ENCODE data around the gene SEC14L6. TPM values are rescaled to one million over a fixed set of nuclear protein-coding genes. Genes with fewer than 3 reads are reported as not detected.

SEC14L6 gene
- total RNA-seq, 1 donor from 2014 or later, result 1.4 TPM

DNA sequence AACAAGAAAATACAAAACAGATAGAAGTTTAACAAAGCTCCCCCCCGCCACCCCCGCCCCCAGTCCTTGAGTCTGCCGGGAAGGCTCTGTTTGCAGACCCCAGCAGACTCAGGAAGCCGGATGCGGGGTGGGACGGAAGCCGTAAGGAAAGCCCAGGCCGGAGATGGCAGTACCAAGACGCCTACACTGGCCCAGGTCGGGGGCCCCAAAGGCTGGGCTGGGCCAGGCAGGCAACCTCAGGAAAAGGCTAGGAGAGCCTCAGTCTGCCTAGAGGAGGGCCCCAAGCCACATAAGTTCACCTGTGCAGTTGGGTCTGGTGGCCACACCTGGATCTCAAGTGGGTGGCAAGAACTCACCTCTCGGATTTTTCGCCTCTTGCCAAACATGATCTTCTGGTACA lies 31.9 kb upstream of the SEC14L6 start:
- H3K4me3 Mint-ChIP-seq (ENCODE audit: unreplicated experiment), result peak overlapping the region; percentile 37
- H3K9me3 Mint-ChIP-seq (ENCODE audit: unreplicated experiment), result no peaks in the 10 kb centered on the region
- H3K27ac Mint-ChIP-seq (ENCODE audit: unreplicated experiment), result no peak overlapping the region
- peaks cover 14% of the 10 kb centered on the region for H3K4me1 Mint-ChIP-seq (ENCODE audit: unreplicated experiment)
- no peak for DNase-seq (ENCODE audit: low spot score)
- H3K27me3 Mint-ChIP-seq (ENCODE audit: unreplicated experiment), result peaks cover 8% of the 10 kb centered on the region
- H3K36me3 Mint-ChIP-seq (ENCODE audit: low read depth, unreplicated experiment), result peaks cover 30% of the 10 kb centered on the region
- no peak for TF ChIP-seq CTCF (IDR thresholded peaks at IDR 0.05; ENCODE audit: unreplicated experiment)

DNA sequence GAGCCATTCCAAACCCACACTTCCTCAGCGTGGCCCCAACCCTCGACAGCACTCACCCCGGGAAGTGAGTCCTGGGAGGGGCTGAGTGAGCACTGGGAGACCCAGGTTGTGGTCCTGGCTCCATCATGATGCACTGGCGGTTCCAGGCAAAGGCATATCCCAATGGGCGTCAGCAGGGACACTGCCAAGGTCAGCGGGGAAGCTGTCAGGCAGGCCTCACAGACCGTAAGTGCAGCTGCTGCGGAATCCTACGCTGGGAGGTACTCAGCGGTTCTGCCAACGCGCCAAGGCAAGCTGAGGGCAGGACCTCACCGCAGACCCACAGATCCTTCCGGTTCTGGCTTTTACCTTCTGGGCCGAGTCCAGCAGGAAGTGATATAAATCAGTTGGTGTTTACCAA lies 29.3 kb upstream of the SEC14L6 start:
- Mint-ChIP-seq H3K4me3 (ENCODE audit: unreplicated experiment) (no peak overlapping the region), H3K27ac (ENCODE audit: unreplicated experiment) (no peak overlapping the region), H3K27me3 (ENCODE audit: unreplicated experiment) (peaks cover 9% of the 10 kb centered on the region), H3K9me3 (ENCODE audit: unreplicated experiment) (no peaks in the 10 kb centered on the region), H3K4me1 (ENCODE audit: unreplicated experiment) (peaks cover 2% of the 10 kb centered on the region), H3K36me3 (ENCODE audit: low read depth, unreplicated experiment) (peaks cover 30% of the 10 kb centered on the region)
- no peak for DNase-seq (ENCODE audit: low spot score)
- no peak for TF ChIP-seq CTCF (IDR thresholded peaks at IDR 0.05; ENCODE audit: unreplicated experiment)

DNA sequence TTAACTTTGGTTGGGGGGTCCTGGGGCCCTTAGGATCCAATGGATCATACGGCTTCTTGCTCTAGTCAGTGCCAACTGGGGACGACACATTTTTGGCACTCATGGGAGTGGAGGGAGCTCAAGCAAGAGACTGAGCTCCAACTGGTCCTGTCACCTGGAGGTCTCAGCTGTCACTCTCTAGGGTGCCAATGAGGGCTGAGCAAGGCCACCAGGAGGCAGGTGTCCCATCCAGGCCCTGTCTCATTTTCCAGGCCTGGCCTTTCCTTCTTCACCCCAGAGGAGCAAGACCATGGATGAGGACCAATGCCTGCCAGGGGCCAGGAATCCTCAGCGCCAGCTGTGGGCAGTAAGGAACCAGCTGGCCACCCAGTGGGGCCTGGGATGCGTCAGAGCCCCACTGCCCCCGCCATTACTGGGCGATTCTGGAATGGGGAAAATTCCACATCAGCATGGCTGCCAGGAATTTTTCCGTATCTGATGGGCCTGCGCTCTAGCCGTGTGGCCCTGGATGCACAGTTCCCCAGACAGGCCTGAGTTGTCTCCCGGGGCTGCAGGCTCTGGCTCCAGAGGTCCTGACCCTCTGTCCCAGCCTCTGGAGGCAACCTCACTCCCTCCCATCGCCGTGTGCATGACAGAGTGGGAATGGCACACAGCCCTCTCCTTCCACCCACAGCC lies 28.6 kb upstream of the SEC14L6 start:
- peaks cover 9% of the 10 kb centered on the region for H3K27me3 Mint-ChIP-seq (ENCODE audit: unreplicated experiment)
- TF ChIP-seq CTCF (IDR thresholded peaks at IDR 0.05; ENCODE audit: unreplicated experiment), result no peak
- no peaks in the 10 kb centered on the region for H3K9me3 Mint-ChIP-seq (ENCODE audit: unreplicated experiment)
- H3K36me3 Mint-ChIP-seq (ENCODE audit: low read depth, unreplicated experiment), result peaks cover 24% of the 10 kb centered on the region
- H3K4me3 Mint-ChIP-seq (ENCODE audit: unreplicated experiment), result peak overlapping the region; percentile 86
- H3K4me1 Mint-ChIP-seq (ENCODE audit: unreplicated experiment), result peaks cover 2% of the 10 kb centered on the region
- no peak overlapping the region for H3K27ac Mint-ChIP-seq (ENCODE audit: unreplicated experiment)
- DNase-seq (ENCODE audit: low spot score), result no peak

GRCh38 chr22:30574095-30574981 lies 27.8 kb upstream of the SEC14L6 start, which contains the start of gene GAL3ST1:
GAL3ST1 (minus strand) TSS chr22:30574665; CDS start chr22:30557392, 17,273 bp downstream.
- Mint-ChIP-seq H3K27me3 (ENCODE audit: unreplicated experiment) (peaks cover 9% of the 10 kb centered on the region), H3K4me1 (ENCODE audit: unreplicated experiment) (peaks cover 2% of the 10 kb centered on the region), H3K36me3 (ENCODE audit: low read depth, unreplicated experiment) (peaks cover 18% of the 10 kb centered on the region), H3K4me3 (ENCODE audit: unreplicated experiment) (peak within 1 kb of the TSS; percentile 86), H3K27ac (ENCODE audit: unreplicated experiment) (no peak within 1 kb of the TSS), H3K9me3 (ENCODE audit: unreplicated experiment) (no peaks in the 10 kb centered on the region)
- TF ChIP-seq CTCF (IDR thresholded peaks at IDR 0.05; ENCODE audit: unreplicated experiment), result no peak
- DNase-seq (ENCODE audit: low spot score), result no peak
